Spleen (tissue), 11 donors: Measurements from ENCODE around the gene EYS. TPM values are rescaled to one million over a fixed set of nuclear protein-coding genes. Genes with fewer than 3 reads are reported as not detected.

Source experiments
- DNase-seq: peaks from one replicate; pipeline ENCODE4 v3.0.0-alpha.2; 2020
- H3K27ac ChIP-seq, 8 donors: fragments of 200-600 bp; sonication (generic) in 7 of 8; 1 replicate in 4 of 8; 2 replicates in 4 of 8; pipeline versions ENCODE4 v1.5.0 to v1.8.0; 2016 to 2021; ENCODE audit warnings: inconsistent platforms in 4 of 8, mild to moderate bottlenecking in 4 of 8, moderate library complexity in 1 of 8
- H3K27me3 ChIP-seq, 7 donors: fragments of 200-600 bp; sonication (generic) in 6 of 7; replicated peaks in 1 of 7; 1 replicate in 4 of 7; 2 replicates in 3 of 7; pipeline versions ENCODE4 v1.5.0 to v1.8.0; 2016 to 2021; ENCODE audit warnings: inconsistent platforms in 3 of 7, mild to moderate bottlenecking in 1 of 7
- H3K36me3 ChIP-seq, 6 donors: fragments of 200-600 bp; sonication (generic) in 5 of 6; 1 replicate in 4 of 6; 2 replicates in 2 of 6; pipeline versions ENCODE4 v1.5.0 to v1.8.0; 2016 to 2021; ENCODE audit warnings: inconsistent platforms in 2 of 6
- H3K4me1 ChIP-seq, 6 donors: fragments of 200-600 bp; sonication (generic) in 5 of 6; 1 replicate in 3 of 6; 2 replicates in 3 of 6; pipeline versions ENCODE4 v1.5.0 to v1.8.0; 2016 to 2021; ENCODE audit warnings: inconsistent platforms in 3 of 6
- H3K4me3 ChIP-seq, 8 donors: fragments of 200-600 bp; sonication (generic) in 7 of 8; 1 replicate in 4 of 8; 2 replicates in 4 of 8; pipeline versions ENCODE4 v1.5.0 to v1.8.0; 2016 to 2021; ENCODE audit warnings: inconsistent platforms in 4 of 8, mild to moderate bottlenecking in 4 of 8, moderate library complexity in 2 of 8
- H3K9me3 ChIP-seq, 8 donors: fragments of 200-600 bp; sonication (generic) in 7 of 8; 1 replicate in 4 of 8; 2 replicates in 4 of 8; pipeline versions ENCODE4 v1.5.0 to v1.8.0; 2016 to 2021; ENCODE audit warnings: inconsistent platforms in 4 of 8
- POLR2A ChIP-seq, 3 donors: fragments of 450-650 bp; IDR thresholded peaks; one replicate each; pipeline ENCODE4 v1.5.1; 2017; ENCODE audit warnings: antibody characterized with exemption in 3 of 3, mild to moderate bottlenecking in 1 of 3
- POLR2AphosphoS5 ChIP-seq, 3 donors: sonication (generic); formaldehyde crosslinking; IDR thresholded peaks; one replicate each; pipeline ENCODE4 v1.5.1; 2017; ENCODE audit warnings: antibody characterized with exemption in 3 of 3
- WGBS, 5 donors: extraction: QIAGEN DNeasy Blood & Tissue Kit in 3 of 5; methylation state at CpG; one replicate each; pipeline versions ENCODE4 v1.1.5 to v1.1.7; 2013 to 2018; 5-methylcytosine and 5-hydroxymethylcytosine counted together
- intact Hi-C: fragments of 100-400 bp; cut with DNase I; formaldehyde crosslinking; loops from one replicate; pipeline ENCODE4 v1.15.0; 2023; ENCODE audit warnings: low total_unique reads
- polyA plus RNA-seq, 3 donors: library from polyadenylated mRNA; stranded (reverse); fragments of 200-250 nt; gene quantifications; one replicate each; pipeline ENCODE4 v1.2.1, GENCODE V29; 2013
- total RNA-seq, 7 donors: library from RNA; depleted of rRNA in 3 of 7; stranded (reverse); fragments of >200 nt in 3 of 7; fragmentation: NEBNext Ultra II Directional in 4 of 7; extraction: Animal tissue kit (Norgen Biotek cat#: 25700) in 4 of 7; gene quantifications; one replicate each; pipeline versions ENCODE4 v1.1.0 to v1.2.1, GENCODE V29; 2016 to 2021
- TF ChIP-seq, protein P1 (sequence below), 11 experiments: fragments of 200-600 bp in 7 of 11; fragments of 450-650 bp in 4 of 11; sonication (generic) in 4 of 11; IDR thresholded peaks in 8 of 11; conservative IDR thresholded peaks in 3 of 11; 1 replicate in 7 of 11; 2 replicates in 4 of 11; pipeline versions ENCODE4 v1.4.0 to v1.8.0; 2016 to 2021; ENCODE audit warnings: antibody characterized with exemption in 11 of 11, inconsistent platforms in 4 of 11, mild to moderate bottlenecking in 1 of 11
- donor health status: healthy with polysubstance abuse.
- donor health status: DM: no; HTN: no; CAD: no; lungs with moderate emphysema.
- donor health status: DM: no; HTN: no; CAD: no.
- donor health status: Bipolar disorder and iron deficiency.
- donor health status: healthy.
- donor health status: DM: no; HTN: no; CAD: no.
- donor health status: DM: yes; HTN: yes; CAD: no.

Gene EYS
- total and polyA plus RNA-seq, 10 donors: under 0.01 to 0.72 (median 0.28) TPM; not detected in 5

DNA sequence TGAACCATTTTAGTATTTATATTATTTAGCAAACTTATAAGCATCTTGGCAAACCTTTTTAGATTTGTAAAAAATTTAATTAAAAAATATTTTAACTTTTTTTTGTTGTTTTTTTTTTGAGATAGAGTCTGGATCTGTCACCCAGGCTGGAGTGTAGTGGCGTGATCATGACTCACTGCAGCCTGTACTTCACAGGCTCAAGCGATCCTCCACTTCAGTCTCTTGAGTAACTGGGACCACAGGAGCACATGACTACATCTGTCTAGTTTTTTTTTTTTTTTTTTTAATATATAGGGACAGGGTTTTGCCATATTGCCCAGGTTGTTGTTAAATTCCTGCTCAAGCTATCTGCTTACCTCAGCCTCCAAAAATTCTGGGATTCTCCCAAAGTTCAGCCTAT lies 161.1 kb downstream of the EYS start:
- DNase-seq: no peak
- Histone ChIP-seq H3K27ac (no peak overlapping the region), H3K36me3 (no peaks in the 10 kb centered on the region), H3K4me1 (no peaks in the 10 kb centered on the region), H3K4me3 (no peak overlapping the region), H3K27me3 (no peaks in the 10 kb centered on the region), H3K9me3 (peaks cover 0 to 5% (median 0%) of the 10 kb centered on the region in 8 donors)
- TF ChIP-seq POLR2AphosphoS5 (IDR thresholded peaks at IDR 0.05) (no peak), POLR2A (IDR thresholded peaks at IDR 0.05) (no peak)
- TF ChIP-seq, protein P1, sequence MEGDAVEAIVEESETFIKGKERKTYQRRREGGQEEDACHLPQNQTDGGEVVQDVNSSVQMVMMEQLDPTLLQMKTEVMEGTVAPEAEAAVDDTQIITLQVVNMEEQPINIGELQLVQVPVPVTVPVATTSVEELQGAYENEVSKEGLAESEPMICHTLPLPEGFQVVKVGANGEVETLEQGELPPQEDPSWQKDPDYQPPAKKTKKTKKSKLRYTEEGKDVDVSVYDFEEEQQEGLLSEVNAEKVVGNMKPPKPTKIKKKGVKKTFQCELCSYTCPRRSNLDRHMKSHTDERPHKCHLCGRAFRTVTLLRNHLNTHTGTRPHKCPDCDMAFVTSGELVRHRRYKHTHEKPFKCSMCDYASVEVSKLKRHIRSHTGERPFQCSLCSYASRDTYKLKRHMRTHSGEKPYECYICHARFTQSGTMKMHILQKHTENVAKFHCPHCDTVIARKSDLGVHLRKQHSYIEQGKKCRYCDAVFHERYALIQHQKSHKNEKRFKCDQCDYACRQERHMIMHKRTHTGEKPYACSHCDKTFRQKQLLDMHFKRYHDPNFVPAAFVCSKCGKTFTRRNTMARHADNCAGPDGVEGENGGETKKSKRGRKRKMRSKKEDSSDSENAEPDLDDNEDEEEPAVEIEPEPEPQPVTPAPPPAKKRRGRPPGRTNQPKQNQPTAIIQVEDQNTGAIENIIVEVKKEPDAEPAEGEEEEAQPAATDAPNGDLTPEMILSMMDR (IDR thresholded peaks at IDR 0.05 in 8 of 11, conservative IDR thresholded peaks at IDR 0.05 in 3 of 11): no peak
- WGBS, 5 donors: 76 to 85% (median 81%) methylated on average over 2 of the region's 2 CpGs
- intact Hi-C loops: no loop called here

DNA sequence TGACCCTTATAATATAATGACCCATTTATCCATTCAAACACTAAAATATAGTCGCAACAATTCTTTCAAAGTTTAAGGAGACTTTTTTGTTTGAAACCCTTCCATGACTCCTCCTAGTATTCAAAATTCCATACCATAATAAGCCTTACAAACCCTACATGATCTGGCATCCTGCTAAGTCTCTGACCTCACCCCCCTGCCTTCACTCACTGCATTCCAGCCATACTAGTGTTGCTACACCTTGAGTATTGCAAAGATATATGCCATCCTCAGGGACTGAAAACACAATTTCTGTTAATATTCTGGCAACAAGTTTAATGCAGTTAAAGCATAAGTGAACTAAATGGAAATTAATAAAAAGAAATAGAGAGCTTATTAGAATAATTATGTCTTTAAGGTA lies 168.4 kb downstream of the EYS start:
- TF ChIP-seq, protein P1 (IDR thresholded peaks at IDR 0.05 in 8 of 11, conservative IDR thresholded peaks at IDR 0.05 in 3 of 11): no peak
- DNase-seq: no peak
- no peak overlapping the region for H3K4me3 ChIP-seq
- no peaks in the 10 kb centered on the region for H3K27me3 ChIP-seq
- no peaks in the 10 kb centered on the region for H3K36me3 ChIP-seq
- peaks cover 0 to 14% (median 2%) of the 10 kb centered on the region in 8 donors for H3K9me3 ChIP-seq
- WGBS, 5 donors: 85 to 94% (median 90%) methylated on average over 1 of the region's 1 CpG
- no peaks in the 10 kb centered on the region for H3K4me1 ChIP-seq
- intact Hi-C loops: no loop called here
- H3K27ac ChIP-seq: no peak overlapping the region

DNA sequence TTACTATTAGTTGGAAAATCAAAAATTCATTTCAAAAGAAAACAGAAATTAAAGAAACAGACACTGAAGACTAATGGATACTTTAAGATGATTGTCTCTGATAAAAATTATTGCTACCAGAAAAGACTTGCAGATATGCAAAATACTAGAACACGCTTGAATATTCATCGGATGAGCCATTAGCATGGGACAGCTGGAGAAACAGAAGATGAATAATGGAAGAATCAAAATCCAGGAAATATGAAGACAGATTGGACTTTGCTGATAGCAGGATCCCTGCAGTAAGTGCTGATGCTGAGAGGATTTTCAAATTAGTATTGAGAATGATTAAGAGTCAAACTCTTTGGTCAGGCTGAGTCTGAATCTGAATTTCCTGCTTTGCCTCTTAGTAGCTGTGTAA lies 169.4 kb downstream of the EYS start:
- intact Hi-C loops: no loop called here
- TF ChIP-seq, protein P1 (IDR thresholded peaks at IDR 0.05 in 8 of 11, conservative IDR thresholded peaks at IDR 0.05 in 3 of 11): no peak
- TF ChIP-seq POLR2A (IDR thresholded peaks at IDR 0.05): no peak
- no peak for TF ChIP-seq POLR2AphosphoS5 (IDR thresholded peaks at IDR 0.05)

DNA sequence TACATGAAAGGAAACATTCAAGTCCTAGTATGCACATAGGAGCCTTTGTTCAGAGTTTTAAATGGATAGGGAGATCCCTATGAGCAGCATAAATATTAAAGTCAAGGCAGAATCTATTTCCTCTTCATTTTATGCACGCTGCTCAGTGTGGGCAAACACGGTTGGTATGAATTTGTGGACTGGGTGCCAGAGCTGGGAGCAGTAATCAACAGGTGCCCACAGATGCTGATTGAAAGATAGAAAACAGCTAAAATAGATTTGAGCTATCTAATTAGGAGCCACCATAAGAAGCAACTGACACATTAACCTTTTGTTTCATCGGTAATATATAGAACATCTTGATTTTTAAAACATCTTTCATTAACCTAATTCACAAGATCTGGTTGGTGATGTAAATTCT lies 175.5 kb downstream of the EYS start:
- H3K27ac ChIP-seq: no peak overlapping the region
- no peaks in the 10 kb centered on the region for H3K27me3 ChIP-seq
- peaks cover 0 to 15% (median 7%) of the 10 kb centered on the region in 8 donors for H3K9me3 ChIP-seq
- no peak for DNase-seq
- no peaks in the 10 kb centered on the region for H3K36me3 ChIP-seq
- TF ChIP-seq POLR2AphosphoS5 (IDR thresholded peaks at IDR 0.05) (no peak), POLR2A (IDR thresholded peaks at IDR 0.05) (no peak)
- TF ChIP-seq, protein P1 (IDR thresholded peaks at IDR 0.05 in 8 of 11, conservative IDR thresholded peaks at IDR 0.05 in 3 of 11): no peak
- H3K4me3 ChIP-seq: no peak overlapping the region
- intact Hi-C loops: no loop called here
- 30 to 95% (median 83%) methylated on average over 3 of the region's 3 CpGs for WGBS, 5 donors
- H3K4me1 ChIP-seq: no peaks in the 10 kb centered on the region

More for the DNA sequence above, 169.4 kb downstream of the EYS start:
- Histone ChIP-seq H3K4me1 (no peaks in the 10 kb centered on the region), H3K9me3 (peaks cover 0 to 14% (median 2%) of the 10 kb centered on the region in 8 donors), H3K27ac (no peak overlapping the region), H3K36me3 (no peaks in the 10 kb centered on the region), H3K27me3 (no peaks in the 10 kb centered on the region), H3K4me3 (no peak overlapping the region)
- DNase-seq: no peak
- WGBS, 5 donors: 83 to 95% (median 89%) methylated on average over 2 of the region's 2 CpGs
